Measurements from ENCODE around the gene AMPD3. TPM values are rescaled to one million over a fixed set of nuclear protein-coding genes. Genes with fewer than 3 reads are reported as not detected.

AMPD3 gene
- total RNA-seq, 1 experiment from 2014 or later: 17.4 TPM

DNA sequence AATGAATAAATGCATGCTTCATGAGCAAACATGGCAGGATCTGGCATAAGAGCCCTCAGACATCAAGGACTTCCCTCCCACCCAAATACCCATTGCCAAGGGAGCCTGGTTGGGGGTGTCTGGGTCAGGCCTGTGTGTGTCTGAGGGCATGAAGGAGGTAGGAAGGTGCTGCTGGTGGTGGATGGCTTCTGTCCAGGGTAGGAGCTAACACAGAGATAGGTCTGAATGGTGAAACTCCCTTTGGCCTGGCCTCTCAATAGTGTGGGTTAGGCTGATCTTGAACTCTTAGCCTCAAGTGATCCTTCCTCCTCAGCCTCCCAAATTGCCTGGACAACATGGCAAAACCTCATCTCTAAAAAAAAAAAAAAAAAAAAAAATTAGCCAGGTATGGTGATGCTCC, 2.8 kb downstream of the AMPD3 start:
- intact Hi-C loops (cut with micrococcal nuclease; ENCODE audit: unreplicated experiment): no loop called here
- no TSS peak for BruUV-seq (replicated peaks)
- Histone ChIP-seq H3K4me3 (no peak overlapping the region), H4K20me1 (ENCODE audit: insufficient read depth) (no peaks in the 10 kb centered on the region), H3K36me3 (ENCODE audit: low read depth) (no peaks in the 10 kb centered on the region), H3K27ac (no peak overlapping the region), H2AFZ (no peak overlapping the region), H3K9me2 (ENCODE audit: insufficient read depth) (no peaks in the 10 kb centered on the region), H3K4me1 (replicated peaks; ENCODE audit: insufficient read depth) (peaks cover 44% of the 10 kb centered on the region), H3F3A (ENCODE audit: insufficient read depth, low read depth) (peaks cover 18% of the 10 kb centered on the region), H3K79me2 (ENCODE audit: low read depth) (peaks cover 21% of the 10 kb centered on the region), H3K4me2 (no peak overlapping the region), H3K9me3 (ENCODE audit: insufficient read depth, low read depth) (no peaks in the 10 kb centered on the region), H3K27me3 (ENCODE audit: insufficient read depth, low read depth) (no peaks in the 10 kb centered on the region)
- ChIA-PET CTCF (no interaction called here), POLR2A (ENCODE audit: unreplicated experiment) (interaction anchor here (0.7 kb wide), 1 partner anchor 149 kb away, joined by 5 read pairs; no protein-coding TSS in a partner anchor)
- no peak for DNase-seq
- no peak for TF ChIP-seq EZH2 (IDR thresholded peaks at IDR 0.05; ENCODE audit: low read depth)
- TF ChIP-seq, protein P1, sequence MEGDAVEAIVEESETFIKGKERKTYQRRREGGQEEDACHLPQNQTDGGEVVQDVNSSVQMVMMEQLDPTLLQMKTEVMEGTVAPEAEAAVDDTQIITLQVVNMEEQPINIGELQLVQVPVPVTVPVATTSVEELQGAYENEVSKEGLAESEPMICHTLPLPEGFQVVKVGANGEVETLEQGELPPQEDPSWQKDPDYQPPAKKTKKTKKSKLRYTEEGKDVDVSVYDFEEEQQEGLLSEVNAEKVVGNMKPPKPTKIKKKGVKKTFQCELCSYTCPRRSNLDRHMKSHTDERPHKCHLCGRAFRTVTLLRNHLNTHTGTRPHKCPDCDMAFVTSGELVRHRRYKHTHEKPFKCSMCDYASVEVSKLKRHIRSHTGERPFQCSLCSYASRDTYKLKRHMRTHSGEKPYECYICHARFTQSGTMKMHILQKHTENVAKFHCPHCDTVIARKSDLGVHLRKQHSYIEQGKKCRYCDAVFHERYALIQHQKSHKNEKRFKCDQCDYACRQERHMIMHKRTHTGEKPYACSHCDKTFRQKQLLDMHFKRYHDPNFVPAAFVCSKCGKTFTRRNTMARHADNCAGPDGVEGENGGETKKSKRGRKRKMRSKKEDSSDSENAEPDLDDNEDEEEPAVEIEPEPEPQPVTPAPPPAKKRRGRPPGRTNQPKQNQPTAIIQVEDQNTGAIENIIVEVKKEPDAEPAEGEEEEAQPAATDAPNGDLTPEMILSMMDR (conservative IDR thresholded peaks at IDR 0.05): no peak

DNA sequence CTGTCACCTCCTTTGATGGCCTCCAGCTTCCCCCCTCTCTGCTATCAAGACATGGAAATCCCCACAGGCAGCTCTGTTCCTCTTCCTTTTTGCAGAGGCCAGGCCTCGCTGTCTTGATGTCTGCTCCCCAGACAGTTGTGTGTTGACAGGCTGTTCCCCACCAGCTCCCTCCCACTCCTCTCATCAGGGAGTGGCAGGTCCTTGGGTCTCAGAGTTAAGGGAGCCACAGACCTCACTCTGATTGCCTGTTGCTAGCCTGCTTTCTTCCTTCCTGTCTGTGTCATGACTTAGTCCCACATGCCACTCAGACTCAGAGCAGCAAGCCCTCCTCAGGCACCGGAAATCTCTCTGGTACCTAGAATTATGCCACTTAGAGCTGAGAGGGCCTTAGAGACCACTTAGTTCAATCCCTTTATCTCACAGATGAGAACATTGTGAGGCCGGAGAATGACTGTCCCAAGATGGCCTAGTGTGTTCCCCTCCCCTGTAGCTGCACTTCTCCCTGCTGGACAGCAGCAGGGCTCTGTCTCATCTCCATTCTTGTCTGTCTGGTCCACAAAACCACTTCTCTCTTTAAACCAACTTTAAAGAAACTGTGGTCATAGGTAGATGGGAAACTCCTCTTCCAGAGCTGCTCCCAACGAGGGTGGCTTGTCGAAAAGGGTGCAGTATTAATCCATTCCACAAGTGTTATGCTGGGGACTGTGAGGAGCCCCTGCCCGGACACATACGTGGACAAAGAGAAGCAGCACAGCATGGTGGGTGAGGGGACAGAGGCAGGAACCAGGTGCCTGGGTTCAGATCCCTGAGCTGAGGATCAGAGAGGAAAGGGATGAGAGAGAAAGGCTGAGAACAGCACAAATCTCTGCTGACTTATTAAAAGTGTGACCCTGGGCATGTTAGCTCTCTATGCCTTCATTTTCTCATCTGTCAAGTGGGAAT, 4.2 kb downstream of the AMPD3 start:
- POLR2A ChIA-PET (ENCODE audit: unreplicated experiment): no interaction called here
- Histone ChIP-seq H3K4me1 (replicated peaks; ENCODE audit: insufficient read depth) (peaks cover 30% of the 10 kb centered on the region), H4K20me1 (ENCODE audit: insufficient read depth) (no peaks in the 10 kb centered on the region), H3F3A (ENCODE audit: insufficient read depth, low read depth) (peaks cover 18% of the 10 kb centered on the region), H3K9me2 (ENCODE audit: insufficient read depth) (no peaks in the 10 kb centered on the region), H2AFZ (no peak overlapping the region), H3K9me3 (ENCODE audit: insufficient read depth, low read depth) (no peaks in the 10 kb centered on the region), H3K4me2 (no peak overlapping the region), H3K79me2 (ENCODE audit: low read depth) (peaks cover 21% of the 10 kb centered on the region), H3K4me3 (no peak overlapping the region), H3K27ac (no peak overlapping the region), H3K36me3 (ENCODE audit: low read depth) (no peaks in the 10 kb centered on the region), H3K27me3 (ENCODE audit: insufficient read depth, low read depth) (no peaks in the 10 kb centered on the region)
- TF ChIP-seq, protein P1 (conservative IDR thresholded peaks at IDR 0.05): no peak
- no peak for TF ChIP-seq EZH2 (IDR thresholded peaks at IDR 0.05; ENCODE audit: low read depth)
- intact Hi-C loops (cut with micrococcal nuclease; ENCODE audit: unreplicated experiment): no loop called here
- CTCF ChIA-PET: no interaction called here
- BruUV-seq (replicated peaks): no TSS peak
- no peak for DNase-seq

DNA sequence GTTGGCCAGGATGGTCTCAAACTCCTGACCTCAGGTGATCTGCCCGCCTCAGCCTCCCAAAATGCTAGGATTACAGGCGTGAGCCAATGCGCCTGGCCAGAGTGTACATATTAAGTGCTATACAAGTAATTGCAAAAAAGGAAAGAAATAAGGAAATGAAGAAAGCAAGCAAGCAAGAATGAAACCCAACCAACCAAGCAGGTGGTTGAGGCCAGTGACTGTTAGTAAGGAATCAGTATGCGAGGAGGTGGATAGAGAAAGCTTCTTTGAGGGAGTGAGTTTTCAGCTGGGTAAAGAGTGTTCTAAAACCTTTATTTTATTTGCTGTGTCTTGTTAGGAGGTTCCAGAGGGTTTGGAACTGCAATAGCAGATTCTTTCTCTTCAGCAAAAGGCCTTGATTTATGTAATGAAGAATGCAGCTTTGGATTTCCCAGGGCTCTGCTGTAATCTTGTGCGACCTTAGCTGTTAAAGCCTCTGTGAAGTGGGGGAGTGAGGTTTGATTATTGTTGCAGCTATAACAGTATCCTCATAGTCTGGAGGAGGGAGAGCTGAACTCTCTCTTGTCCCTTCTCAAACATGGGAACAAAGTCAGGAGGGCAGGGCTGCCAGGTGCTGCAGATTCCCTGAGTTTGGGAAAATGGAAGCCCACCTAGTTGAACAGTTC, 5.7 kb downstream of the AMPD3 start:
- Histone ChIP-seq H3K27me3 (ENCODE audit: insufficient read depth, low read depth) (no peaks in the 10 kb centered on the region), H3K4me3 (no peak overlapping the region), H3K9me2 (ENCODE audit: insufficient read depth) (no peaks in the 10 kb centered on the region), H4K20me1 (ENCODE audit: insufficient read depth) (no peaks in the 10 kb centered on the region), H3K36me3 (ENCODE audit: low read depth) (no peaks in the 10 kb centered on the region), H3F3A (ENCODE audit: insufficient read depth, low read depth) (peaks cover 9% of the 10 kb centered on the region; the same call in 1 of the 2 replicates), H3K4me1 (replicated peaks; ENCODE audit: insufficient read depth) (peaks cover 16% of the 10 kb centered on the region), H3K4me2 (no peak overlapping the region), H3K9me3 (ENCODE audit: insufficient read depth, low read depth) (no peaks in the 10 kb centered on the region), H2AFZ (no peak overlapping the region), H3K27ac (no peak overlapping the region), H3K79me2 (ENCODE audit: low read depth) (peaks cover 21% of the 10 kb centered on the region)
- TF ChIP-seq EZH2 (IDR thresholded peaks at IDR 0.05; ENCODE audit: low read depth): no peak
- CTCF ChIA-PET: no interaction called here
- POLR2A ChIA-PET (ENCODE audit: unreplicated experiment): no interaction called here
- intact Hi-C loops (cut with micrococcal nuclease; ENCODE audit: unreplicated experiment): no loop called here
- DNase-seq: no peak
- BruUV-seq (replicated peaks): no TSS peak
